IPS-NIHi7 (cell line): ENCODE measurements around the gene FHL2.
A peak's percentile ranks its signal among the peaks of the same experiment; 100 is the strongest.
"Not testable (repeated sequence)": the region's sequence is repeated elsewhere in the genome, so short reads cannot be mapped to it uniquely, and the experiment has no call there.

Source experiments
- DNase-seq: peaks from one replicate; pipeline ENCODE4 v3.0.0; 2012; ENCODE audit warnings: mixed read lengths; ENCODE audit errors: extremely low spot score

Gene FHL2, protein sequence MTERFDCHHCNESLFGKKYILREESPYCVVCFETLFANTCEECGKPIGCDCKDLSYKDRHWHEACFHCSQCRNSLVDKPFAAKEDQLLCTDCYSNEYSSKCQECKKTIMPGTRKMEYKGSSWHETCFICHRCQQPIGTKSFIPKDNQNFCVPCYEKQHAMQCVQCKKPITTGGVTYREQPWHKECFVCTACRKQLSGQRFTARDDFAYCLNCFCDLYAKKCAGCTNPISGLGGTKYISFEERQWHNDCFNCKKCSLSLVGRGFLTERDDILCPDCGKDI

DNA sequence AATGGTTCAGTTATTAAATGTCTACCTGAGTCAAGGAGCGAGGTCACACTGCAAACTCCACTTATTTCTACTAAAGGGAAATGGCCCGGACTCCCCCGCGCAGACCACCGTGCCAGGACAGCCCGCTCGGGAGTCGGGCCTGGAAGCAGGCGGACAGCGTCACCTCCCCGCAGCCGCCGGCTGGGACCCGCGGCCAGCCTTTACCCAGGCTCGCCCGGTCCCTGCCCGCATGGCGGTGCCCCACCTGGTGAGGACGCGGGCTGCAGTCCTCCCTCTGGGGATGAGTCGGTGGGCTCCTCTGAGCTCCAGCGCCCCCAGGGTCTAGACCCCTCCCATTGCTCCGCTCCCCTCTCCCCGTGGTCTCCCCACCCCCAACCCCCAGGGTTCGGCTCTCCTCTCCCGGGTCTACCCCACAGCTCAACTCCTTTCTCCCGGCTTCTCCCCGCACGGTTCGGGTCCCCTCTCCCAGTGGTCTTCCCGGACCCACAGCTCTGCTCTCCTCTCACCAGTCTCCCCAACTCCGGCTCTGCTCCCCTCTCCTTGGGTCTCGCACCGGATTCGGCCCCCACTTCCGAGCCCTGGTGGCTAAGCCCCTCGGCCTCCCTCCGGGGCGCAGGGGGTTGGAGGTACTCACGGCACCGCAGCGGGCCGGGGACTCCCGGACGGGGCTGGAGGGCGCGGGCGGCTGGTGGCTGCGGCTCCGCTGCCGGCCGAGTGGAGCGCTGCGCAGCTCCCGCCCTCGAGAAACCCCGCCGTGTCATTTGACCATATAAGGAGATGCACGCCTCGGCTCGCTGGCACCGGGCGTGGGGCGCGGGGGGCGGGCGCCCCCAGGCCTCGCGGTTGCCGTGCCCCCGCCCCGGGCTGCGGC, at the start of gene FHL2:
Gene FHL2, minus strand, starts transcription at position 716 of the 871 bp plus-strand sequence. CDS start 12,535 bp downstream, outside the sequence.
- DNase-seq, result peak; percentile 90

DNA sequence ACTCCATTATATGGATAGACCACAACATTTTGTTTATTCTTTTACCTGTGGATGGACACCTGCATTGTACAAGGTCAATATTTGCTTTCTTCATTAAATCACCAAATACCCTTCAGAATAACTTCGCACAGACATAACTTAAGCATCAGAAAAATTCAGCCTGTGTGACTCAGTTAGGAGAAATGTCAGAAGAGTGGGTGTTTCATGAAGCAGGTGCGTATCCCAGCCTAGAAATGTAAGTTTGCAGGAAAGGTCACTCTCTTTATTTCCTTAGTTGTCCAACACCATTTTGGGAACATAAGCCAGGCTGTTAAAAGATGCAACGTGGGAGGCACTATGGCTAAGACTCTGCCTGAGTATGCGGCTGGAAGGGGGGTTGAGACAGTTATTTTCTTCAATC, 48.6 kb upstream of the FHL2 start:
- no peak for DNase-seq

DNA sequence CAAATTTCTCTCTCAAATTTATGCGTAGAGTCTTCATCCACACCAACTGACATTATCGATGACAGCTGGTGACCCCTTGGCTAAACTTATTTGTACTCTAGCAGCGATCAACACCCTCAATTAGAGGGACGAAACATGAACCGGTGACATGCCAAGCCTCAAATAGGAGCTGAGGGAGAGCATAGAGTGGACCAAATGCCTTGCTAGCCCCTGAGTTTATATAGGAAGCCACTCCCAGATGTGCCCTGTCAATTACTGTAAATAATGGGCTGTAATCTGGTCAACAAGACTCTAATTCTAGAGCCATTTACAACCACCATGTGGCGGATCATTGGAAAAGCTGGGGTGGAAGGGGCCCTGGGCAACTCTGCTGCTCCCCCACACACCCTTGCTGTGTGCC, 47.6 kb upstream of the FHL2 start:
- DNase-seq, result no peak

DNA sequence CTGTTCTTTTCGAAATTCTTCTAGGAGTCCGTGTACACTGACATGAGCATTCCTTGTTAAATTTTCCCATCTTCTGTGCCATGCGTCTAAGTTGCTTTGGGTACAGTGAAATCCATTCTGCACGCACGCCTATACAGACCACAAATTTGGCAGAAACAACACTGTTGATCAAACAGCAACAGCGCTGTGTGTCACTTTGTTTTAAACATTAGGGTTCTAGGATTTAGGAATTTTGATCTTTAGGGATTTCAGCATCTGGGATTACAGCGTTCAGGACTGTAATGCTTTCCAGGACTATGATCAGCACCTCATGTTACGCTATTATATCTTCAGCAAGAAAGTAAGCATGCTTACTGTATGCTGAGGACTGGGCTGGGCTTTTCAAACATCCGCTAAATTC, 47.1 kb upstream of the FHL2 start:
- DNase-seq, result no peak

DNA sequence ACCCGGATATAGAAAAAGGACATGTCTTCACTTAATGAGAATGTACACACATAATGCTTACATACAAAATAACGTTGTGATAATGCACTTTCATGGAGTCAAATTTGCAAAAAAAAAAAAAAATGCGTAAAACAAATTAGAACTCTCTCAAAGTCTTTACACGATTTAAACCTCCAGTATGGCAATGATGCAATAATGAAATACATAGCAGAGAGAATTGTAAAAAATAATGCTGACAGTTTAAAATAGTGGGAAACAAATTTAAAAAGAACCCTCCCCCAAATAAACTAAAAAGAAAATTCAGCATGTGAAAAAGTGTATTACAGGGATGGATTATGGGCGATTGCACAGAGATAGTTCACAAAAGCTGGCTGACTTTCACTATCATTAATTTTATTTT, 46.6 kb upstream of the FHL2 start:
- DNase-seq, result no peak

DNA sequence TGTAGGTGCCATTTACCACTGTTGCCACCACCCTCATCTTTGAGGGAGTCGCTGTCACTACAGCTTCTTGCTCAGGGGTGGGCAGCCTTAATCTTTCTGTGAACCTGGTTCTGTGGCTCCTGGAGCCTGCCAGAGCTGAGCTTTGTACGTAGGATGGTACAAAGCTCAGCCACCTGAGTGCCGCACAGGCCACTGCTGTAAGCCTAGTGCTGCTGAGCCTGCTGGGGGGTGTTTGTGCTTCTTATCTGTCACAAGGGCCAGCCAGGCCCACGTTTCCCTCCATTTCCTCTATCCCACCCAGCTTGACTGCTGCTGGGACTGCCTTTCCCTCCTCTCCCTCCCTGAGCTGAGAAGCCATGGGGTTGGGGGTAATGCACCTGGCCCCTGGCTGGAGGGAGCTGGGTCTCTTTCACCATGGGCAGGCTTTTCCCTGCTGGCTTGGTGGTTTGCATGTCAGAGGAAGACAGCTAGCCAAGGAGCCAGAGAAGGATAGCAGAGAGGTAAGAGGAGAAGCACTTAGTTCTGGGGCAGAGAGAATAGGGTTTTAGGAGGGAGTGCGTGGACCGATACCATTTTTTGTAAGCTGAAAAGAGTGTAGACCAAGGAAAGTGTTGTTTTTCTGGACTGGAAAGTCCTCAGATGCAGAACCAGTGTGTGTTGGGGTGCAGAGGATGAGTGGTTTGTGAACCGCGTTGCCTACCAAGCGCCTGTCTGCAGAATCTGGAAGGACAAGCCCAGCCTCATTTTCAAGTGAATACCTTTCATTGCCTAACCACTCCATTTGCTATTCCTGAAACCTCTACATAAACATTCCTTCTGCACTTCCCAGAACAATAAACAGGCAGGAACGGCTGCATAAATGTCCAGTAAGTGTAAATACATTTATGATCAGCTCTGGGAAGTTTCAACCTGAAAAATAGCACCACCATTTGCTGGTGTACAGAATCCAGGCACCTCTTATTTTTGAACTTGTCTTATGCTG, 45.1 kb upstream of the FHL2 start:
- DNase-seq, result no peak

DNA sequence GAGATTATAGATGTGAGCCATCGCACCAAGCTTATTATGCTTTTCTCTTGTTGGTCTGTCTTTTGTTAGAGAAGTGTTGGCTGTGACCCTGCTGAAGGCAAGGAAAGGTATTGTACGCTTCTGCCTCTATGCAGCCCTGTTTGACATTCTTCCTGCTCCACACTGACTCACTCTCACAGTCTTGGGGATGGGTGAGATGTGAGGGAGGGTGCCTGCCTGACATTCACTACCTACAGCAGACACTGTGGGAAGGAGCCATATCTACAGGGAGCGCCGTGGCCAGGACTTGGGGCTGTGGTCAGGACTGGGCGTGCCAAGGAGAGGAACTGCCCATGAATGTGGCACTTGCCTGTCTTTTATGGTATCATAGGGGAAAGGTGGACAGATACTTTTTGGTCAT, 43.9 kb upstream of the FHL2 start:
- no peak for DNase-seq

DNA sequence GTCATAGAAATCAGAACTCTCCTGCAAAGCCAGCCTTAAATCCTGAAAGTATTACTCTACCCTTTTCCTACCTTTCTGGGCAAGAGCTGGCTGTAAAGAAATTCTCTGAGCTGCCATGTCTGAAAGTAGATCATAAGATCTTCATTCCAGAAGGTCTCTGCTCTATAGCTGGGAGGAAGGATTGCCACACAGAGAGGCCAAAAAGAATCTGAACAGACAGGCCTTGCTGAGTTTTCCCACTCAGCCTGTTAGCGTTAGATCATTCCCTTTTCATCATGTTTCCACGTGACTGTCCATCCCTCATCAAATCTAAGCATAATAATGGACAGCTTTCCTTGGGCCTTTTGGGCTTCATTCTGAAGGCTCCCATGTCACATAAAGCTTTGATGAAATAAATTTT, 43.2 kb upstream of the FHL2 start:
- DNase-seq, result no peak

DNA sequence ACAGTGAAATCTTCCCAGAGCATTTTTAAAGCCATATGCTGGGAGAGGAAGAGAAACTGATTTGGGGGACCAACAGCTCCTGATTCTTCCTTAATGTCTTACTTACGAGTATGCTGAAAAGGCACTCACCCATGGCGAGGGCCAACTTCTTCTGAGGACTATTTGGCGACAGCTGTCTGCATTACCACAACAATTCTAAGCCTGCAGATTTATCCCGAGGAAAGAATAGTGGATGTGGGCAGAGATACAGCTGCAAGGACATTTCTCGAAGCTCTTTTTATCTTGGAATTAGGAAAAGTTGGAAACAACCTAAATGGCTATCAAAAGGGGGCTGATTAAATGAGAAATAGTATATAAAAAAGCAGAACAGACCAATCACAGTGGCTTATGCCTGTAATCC, 40.3 kb upstream of the FHL2 start:
- DNase-seq, result no peak

DNA sequence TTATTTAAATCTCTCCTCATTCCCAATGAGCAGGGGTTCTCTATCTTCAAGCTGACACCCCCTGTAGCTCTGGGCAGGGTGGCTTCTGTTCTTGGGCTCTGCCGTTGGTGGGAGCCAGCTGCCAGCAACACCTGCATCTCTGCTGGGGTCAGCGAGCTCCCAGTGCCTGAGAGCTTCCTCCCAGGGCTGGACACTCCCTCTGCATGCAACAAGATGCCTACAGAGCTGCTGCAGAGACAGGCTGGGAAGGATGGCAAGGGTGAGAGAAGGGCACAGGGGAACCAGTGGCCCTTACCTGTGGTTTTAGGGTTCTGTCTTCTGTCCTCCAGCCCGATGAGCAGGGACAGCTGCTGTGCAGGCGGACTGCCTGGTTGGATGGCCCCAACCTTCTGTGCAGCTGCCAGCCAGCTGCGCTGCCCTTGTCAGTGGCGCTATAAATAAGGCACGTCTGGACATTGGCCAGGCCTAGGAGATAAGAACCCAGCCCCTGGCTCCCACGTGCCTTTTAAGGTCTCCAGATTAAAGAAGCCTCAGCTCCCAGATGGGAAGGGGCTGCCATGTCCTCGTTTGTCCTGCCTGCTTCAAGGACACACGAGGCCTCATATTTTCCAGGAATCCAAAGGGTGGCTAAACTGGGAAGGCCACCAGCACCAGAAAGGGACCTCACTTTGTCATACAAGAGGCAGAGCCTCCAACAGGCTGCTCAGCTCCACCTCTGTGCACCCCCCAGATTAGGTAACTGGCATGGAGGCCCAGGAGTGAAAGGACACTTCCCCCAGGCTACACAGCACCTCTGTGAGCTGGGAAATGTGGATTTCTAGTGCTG, 39.5 kb upstream of the FHL2 start:
- DNase-seq, result no peak

DNA sequence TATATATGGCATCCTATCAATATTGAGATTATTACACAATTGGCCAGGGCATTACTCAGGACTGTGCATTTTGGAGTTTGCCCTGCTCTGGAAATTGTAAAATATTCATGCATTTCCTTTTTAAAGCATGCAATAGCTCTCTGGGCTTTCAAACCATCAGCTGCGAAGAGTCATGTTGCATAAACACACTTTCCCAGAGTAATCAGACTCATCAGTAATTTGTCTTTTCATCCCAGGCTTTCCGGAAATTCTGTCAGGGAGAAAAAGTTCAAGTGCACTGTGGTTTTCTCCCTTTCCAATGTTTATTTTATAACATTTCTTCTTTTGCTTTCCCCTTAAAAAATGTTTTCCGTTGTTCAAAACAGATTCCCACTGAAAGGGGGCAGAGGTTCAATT, 38.9 kb upstream of the FHL2 start:
- no peak for DNase-seq

DNA sequence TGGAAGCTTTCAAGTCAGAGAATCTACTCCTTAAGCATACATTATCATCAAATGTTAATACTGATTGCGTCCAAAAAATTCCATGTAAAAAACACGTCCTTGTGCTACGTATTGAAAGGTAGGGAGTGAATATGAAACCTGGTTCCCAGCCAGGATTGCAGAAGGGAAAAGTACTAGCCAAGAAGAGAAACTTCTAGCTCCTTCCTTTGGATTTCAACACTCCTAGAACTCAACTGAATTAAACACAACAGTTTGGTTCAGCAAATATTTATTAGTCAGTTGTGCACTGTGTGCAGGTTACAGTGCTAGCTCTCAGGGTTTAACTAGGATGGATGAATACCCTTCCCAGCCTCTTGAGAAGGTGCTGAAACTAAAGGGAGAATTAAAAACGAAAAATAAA, 33.9 kb upstream of the FHL2 start:
- DNase-seq, result no peak

DNA sequence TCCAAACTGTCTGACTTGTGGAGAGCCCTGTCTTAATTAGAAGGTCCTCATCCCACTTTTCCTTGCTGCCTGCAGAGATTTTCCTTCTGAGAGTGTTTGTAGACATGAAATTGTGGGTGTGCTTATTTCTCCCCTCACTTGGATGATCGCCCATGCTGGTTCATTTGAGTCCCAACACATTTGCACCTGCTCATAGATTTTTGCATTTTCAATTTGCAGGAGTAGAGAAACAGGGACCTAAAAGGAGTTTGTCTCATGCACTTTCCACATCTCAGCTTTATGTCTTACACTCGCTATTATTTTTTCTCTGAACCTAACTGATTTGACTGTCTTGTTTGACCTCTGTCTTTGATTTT, 33.2 kb upstream of the FHL2 start:
- no peak for DNase-seq

DNA sequence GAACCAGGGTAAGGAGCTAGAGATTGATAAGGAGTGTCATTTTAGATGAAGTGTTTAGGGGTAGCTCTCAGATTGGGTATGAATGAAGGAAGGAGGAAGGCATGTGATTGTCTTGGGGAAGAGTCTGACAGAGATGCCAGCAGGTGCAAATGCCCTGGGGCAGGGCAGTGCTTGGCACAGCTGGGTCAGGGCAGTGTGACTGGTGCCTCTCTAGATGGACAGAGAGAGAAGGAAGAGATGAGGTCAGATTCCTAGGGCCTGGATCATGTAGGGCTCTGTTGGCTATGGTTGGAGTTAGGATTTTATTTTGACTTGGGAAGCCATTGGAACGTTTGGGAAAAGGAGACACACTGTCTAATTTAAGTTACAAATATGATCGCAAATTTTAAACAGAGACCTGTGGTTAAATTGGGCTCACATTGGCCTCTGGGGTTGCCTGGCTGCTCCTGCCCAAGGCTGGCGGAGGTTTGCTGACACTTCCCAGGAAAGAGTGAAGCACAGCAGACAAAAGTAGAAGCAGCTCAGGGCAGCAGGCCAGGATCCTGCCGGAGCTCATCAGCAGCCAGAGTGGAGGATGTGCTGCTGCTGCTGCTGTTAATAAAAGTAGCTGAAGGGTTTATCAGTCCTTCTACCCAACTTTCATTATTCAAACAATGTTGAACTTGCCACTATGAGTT, 32.7 kb upstream of the FHL2 start:
- no peak for DNase-seq

DNA sequence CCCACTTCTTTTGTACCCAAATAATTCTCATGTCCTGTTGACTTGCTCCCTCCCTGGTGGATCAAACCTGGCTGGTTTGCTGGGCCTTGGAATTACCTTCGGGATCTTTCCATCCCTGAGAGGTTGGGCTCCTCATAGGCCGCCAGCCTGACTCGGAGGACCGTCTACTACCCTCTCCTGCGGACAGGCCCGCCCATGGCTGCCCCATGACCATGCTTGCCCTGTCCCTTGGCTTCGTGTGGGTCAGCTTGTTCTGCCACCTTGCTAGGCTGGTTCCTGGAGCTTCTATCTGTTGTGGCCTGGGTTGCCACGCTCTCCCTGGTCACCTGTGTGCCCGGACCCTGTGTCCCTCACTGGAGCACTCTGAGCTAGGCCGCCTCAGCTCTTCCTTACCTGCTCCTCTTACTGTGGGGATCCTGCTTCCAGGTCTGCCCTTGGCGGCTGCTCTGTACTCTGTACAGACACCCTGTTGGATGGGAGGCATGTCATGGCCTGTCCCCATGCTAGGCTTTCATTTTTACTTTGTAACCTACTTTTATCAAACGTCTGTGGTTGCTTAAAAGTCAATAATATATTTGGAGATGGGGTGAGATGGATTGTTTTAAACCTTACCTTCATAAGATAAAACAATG, 29.7 kb upstream of the FHL2 start:
- no peak for DNase-seq

DNA sequence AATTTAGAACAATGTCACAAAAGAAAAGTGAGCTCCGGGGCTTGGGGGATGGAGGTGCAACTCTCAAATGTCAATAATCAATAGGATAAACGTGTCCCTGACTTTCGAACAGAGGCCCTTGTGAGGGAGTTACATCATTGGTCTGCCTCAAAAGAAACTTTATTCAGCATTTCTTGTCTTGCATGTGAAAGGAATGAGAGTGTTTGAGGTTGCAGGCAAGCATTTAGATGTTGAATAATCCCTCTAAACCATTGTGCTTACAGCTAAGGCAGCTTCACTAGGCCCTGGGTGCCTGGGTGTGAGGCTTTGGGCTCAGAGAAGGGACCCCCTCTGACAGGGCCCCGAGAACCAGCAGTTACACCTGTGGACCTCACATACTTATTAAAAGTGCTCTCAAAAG, 28.6 kb upstream of the FHL2 start:
- DNase-seq, result no peak

DNA sequence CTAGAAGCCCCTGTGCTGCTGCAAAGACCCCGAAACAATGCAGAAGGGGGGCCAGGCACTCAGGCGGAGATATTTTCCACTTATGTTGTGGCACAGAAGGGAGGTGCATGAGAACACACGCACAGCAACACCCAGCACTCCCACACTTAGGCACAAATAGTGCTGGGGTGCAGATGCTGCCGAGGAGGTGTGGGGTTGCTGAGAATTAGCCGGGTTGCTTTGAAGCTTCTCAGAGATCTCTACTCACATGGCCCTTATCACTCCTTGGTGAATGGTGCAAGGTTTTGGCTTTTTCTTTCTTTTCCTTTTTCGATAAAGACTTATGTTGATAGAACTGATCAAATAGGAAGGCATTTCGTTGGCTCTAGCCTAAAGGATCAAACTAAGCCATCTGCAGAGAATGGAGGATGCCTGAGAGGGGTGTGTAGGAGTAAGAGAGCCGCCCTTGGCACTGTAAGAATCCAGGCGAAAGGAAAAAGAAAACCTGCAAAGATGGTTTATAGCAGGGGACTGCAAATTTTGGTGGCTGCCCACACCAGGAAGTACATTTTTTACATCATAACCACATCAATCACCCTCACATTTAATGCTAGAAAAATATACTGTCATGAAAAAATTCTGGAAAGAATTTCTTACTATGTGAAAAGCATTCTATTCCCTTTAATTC, 27.9 kb upstream of the FHL2 start:
- no peak for DNase-seq

DNA sequence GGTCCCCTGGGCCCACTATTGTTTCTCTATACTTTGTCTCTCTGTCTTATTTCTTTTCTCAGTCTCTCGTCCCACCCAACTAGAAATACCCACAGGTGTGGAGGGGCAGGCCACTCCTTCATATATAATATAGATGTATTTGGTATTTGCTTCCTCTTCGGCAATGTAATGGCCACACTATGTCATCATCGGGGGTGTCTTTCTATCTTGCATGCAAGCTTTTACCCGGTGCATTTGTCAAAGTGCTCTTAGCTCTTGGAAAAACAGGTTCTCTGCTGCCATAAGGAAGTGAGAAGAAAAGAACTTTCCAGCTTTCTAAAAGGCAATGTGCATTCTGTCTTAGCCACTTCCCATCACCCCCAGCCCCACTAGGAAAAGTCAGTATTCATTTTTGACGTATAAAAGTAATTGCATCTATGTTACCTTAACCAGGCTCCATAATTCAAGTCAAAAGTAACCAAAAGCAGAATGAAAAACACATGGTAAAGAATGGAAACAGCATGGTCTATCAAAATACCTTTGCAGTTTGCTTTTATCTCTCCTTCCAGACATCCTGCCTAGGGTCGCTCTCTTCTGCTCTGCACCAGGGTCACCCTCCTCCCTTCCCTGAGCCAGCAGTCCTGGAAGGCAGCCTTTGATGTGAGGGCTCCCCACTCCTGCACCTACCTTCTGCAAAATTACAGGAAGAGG, 27.2 kb upstream of the FHL2 start:
- no peak for DNase-seq

DNA sequence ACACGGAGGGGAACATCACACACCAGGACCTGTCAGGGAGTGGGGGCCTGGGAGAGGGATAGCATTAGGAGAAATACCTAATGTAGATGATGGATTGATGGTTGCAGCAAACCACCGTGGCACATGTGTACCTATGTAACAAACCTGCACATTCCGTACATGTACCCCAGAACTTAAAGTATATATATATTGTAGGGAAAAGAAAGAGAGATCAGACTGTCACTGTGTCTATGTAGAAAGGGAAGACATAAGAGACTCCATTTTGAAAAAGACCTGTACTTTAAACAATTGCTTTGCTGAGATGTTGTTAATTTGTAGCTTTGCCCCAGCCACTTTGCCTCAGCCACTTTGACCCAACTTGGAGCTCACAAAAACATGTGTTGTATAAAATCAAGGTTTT, 26.0 kb upstream of the FHL2 start:
- not testable (repeated sequence) for DNase-seq
